NCI-H1930 (cell line): ENCODE data around the gene PKM.
"Not testable (repeated sequence)": the region's sequence is repeated elsewhere in the genome, so short reads cannot be mapped to it uniquely, and the experiment has no call there.

ENCODE experiments used
- DNase-seq, 2 experiments: peaks; one replicate each; lab custom pipeline; 2025; lab: John Stamatoyannopoulos, UW

Gene PKM

DNA sequence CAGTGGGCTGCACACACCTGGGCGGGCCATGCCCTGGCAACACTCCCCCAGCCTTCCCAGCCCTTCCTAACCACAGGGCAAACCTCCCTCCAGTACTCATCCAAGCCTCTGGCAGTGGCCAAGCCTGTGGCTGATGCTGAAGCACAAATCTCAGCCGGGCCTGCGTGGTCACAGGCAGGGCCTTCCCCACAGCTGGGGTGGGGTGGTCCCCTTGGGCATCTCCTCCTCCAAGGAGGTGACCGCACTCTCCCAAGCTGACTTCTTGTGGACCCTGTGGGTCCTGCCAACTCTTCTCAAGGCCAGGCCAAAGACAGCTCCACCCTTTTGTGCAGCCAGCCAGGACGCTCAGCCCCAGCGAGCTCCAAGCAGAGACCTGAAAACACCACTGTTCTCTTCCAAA, 54.8 kb downstream of the PKM start:
- no peak for DNase-seq

DNA sequence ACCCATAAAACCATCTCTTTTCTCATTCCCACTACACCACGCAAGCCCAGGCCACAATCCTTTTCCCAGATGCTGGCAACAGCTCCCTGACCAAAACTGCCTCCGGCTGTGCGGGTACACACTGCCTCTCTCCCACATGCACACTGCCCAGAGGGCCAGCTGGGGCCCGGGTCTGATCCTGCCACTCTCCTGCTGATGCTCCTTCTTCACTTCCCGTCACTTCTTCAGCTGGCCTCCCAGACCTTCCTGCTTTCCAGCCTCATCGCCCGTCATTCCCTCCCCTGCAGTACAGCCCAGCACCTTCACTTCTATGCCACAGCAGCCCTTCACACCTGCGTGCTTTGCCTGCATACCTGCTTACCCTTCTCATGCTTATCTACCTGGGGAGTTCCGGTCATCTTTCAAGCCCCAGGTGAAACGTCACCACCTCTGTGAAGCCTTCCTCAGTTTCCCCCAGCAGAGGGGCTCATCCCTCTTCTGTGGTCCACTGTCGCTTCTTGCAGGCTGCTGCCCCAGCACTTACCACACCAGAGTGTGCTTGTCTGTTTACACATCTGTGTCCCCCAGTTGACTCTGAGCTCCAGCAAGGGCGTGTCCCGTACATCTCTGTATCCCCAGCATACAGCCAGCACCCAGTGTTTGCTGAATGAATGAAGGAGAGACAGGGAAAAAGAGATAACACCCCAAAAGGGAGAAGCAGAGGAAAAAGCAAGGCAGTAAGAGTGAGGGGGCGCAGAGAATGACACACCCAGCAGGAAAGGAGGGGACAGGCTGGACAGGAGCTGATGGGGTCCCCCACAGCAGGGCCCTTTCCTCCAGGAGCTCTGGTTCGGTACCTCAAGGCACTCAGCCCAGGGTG, 55.6 kb downstream of the PKM start:
- no peak for DNase-seq

DNA sequence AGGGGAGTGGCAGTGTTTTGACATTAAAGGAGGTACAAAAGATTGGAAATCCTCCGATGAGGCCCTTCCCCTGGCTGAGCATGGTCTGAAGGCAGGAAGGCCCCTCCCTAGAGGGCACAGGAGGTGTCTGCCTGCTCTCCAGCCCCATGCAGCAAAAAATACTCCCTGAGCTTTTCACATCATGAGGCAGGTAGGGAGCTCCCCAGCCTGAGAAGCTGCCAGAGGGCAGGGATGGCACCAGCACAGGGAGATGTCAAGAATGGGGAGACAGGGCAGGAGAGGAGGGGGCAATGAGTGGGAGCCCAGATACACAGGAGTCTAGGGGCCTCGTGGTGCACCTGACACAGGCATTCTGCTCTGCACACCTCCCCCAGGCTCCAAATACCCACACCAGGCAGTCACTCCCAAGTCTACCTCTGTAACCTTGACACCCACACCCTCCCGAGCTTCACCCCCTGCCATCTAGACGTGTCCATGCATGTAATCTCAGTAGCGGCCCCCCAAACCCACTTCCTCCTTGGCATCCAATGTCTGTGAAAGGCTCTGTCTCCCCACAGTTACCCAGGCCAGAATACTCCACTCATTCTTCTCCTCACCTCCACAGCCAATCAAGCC, 56.3 kb downstream of the PKM start:
- no peak for DNase-seq

DNA sequence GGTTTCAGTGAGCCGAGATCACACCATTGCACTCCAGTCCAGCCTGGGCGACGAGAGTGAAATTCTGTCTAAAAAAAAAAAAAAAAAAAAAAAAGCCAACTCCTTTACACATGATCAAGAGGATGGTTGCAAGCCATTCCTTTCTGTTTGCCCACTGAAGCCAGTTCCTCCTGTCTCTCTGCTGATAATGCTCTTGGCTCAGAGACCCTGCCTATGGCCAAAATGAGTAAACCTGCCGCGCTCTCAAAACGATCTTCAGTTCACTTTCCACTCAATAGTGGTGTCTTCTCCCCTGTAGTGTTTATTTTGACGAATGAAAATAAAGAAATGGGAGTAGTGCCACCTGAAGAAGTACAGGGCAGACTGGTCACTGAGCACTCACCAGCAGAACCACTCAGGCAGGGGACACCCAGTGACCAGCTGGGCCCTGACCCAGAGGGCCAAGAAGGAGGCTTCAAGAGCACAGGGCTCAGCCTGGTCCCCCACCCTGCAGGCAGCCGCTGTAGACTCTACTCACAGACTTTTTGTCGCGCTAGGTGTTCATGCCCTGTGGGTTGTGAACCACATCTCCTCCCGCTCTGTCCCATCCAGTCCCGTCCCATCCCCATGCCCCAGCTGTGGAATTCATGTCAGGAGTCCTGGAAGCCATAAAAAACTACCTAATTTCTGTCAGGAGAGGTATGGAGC, 57.0 kb downstream of the PKM start:
- DNase-seq = no peak

DNA sequence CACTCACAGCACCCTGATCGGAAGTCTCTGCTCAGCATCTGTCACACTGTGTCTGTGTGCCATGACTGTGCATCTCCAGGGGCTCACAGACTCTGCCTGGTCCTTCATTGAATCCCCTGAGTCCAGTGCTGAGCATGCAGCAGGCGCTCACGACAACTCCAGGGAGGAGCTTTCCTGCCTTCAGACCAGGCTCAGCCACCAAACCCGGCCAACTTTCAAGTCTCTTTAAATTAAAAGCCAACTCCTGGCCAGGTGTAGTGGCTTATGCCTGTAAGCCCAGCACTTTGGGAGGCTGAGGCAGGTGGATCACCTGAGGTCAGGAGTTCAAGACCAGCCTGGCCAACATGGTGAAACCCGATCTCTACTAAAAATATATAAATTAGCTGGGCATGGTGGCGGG, 57.6 kb downstream of the PKM start:
- DNase-seq = no peak

DNA sequence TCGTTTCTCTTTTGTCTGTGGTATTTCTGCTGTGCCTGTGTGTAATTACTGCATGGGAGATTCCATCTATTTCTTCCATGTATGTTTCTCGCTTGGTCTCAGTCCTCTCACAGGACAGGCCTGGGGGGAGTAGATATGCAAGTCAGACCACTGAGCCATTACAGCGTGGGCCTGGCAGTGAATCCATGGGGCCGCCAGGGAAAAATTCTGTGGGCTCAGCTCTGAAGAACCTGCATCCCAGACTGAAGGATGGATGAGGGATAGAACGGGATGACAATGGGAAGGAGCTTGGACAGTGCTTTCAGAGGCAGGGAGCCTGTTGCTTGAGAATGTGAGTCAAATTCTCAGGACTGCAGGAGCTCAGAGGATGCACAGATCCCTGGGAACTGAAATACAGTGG, 58.2 kb downstream of the PKM start:
- no peak for DNase-seq

DNA sequence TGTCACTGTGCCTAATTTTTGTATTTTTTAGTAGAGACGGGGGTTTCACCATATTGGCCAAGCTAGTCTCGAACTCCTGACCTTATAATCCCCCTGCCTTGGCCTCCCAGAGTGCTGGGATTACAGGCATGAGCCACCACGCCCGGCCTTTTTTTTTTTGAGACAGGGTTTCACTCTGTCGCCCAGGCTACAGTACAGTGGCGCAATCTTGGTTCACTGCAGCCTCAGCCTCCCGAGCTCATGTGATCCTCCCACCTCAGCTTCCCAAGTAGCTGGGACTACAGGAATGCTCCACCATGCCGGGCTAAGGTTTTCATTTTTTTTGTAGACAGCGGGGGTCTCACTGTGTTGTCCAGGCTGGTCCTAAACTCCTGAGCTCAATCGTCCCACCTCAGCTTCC, 59.0 kb downstream of the PKM start:
- DNase-seq = not testable (repeated sequence)

DNA sequence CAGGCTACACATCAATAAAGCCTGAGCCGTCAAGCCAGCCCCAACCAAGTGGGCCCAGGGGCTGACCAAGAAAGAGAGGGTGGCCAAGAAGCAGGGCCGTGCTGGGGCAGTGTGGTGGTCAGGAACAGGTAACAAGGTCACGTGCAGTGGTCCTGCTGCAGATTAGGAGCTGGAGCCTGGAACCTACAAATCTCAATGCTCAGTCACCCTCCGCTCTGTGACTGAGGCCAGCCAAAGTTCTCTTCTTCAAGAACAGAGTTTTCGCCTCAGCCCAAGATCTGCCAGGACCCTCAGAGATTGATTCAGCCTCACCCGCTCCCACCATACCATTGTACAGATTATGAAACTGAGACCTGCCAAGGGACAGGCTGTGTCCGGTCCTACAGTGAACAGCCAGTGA, 60.3 kb downstream of the PKM start:
- no peak for DNase-seq

DNA sequence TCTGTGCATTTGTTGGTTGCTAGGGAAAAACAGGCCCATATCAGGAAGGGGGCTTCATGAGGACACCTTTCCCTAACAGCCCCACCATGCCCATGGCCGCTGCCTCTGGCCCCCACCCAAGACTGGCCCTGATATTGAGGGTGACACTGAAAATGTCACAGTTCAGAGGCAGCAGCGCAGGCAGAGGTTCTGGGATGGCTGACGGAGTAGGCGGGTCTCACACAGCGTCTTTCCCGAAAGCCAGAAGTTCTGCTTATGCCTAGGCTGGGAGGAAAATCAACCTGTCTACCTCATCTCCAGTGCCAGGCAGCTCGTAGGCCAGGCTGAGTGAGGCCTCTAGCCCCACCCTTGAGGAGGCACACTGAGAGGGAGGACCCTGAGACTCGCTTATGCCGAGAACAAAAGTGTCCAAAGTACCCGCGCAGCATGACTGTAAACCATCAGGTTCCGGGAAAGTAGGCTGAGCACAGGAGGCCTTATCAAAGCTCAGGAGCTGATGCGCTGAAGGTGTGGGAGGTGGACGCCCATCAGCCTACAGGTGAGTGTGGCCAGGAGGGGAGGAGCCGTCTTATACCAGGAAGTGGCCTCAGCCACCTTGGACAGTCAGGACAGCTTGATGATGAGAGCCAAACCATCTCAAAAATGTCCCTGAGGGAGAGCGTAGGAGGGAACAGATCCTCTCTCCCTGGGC, 60.9 kb downstream of the PKM start:
- DNase-seq = no peak

DNA sequence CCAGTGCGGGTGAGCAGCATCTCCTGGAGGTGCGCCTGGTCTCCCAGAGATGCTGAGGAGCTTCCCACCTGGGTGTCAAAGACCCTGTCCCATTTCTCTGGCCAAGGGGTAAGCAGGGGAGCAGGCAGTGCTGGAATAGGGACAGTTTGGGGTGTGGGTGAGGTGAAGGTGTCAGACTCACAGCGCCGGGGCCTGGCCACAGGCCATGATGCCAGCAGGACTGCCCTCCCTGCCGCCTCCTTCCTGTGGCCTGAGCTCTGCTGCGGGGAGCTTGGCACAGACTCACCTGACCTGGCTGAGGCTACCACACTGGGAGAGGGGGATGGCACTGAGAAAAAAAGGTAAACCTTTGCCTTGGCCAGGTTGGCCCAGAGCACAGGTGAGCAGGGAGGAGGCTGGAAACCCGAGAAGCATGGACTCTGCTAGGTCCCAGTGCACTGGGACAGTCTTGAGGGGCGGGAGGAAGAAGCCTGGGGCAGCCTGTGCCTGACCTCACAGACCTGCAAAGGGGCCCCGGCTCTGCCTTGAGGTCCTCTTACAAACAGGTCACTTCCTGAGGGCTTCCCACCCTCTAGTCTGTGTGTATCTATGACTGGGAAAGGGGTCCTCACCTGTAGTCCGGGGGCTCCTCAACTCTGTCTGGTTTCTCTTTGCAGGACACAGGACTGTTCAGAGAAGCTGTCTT, 61.6 kb downstream of the PKM start:
- DNase-seq = no peak

DNA sequence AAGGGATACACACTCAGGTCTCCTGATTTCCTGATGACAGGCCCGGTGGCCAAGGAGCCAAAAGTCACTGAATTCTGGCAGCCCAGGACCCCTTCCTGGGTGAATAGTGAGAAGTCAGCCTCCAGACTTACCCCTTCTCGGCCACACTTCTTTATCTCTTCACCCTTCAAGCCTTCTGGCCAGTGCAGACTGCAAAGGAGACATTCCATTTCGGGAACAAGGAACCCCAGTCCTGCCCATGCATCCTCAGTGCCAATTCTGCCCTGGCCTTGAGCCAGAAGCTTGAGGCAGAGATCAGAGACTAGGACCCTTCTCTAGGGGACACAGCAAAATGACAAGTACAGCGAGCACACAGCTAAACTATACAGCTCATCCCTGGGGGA, 62.2 kb downstream of the PKM start:
- no peak for DNase-seq

DNA sequence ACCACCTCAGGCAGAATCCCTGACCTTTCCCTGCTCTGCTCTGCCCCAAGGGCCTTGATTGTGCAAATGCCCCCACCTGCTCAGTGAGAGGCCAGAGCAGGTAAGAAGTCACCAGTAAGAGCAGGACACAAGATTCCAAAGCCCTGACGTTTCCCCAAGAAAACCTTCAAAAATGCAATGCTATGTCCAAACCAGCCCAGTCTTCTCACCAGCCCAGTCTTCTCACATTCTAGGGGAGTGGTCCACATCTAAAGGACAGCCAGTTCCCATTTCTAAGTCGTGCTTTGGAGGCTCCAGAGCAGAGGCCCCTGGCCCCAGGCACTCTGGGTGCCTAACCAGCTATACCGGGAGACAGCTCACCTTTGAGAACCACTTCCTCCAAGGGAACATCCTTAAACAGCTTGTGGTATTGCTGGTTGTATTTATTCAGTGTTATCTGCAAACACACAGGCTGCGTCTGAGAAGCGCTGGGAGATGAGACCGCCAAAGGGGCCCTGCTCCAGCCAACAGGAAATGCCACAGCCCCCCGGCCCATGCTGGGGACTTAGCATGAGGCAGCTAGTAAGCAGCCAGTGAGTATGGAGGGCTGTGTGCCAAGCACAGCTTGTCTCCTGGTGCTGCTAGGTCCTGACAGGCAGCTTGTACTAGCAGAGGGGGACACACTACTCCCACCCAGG, 62.7 kb downstream of the PKM start:
- no peak for DNase-seq

DNA sequence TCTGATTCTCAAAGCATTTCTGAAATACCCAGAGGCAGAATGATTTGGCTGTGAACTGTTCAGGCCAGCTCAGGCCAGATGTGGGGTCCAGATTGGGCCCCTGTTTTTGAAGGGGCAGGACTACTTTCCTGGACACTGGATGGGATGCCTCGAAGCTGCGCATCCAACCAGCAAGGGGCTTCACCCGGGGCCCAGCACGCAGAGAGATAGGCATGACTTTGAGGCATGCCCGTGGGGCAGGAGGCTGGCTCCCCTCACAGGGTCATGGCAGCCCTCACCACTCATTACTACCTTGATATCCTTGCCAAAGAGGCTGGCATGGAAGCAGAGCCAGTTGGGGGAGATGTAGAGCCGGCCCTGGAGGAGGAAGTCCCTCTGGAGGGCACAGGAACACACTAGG, 63.5 kb downstream of the PKM start:
- DNase-seq = no peak

DNA sequence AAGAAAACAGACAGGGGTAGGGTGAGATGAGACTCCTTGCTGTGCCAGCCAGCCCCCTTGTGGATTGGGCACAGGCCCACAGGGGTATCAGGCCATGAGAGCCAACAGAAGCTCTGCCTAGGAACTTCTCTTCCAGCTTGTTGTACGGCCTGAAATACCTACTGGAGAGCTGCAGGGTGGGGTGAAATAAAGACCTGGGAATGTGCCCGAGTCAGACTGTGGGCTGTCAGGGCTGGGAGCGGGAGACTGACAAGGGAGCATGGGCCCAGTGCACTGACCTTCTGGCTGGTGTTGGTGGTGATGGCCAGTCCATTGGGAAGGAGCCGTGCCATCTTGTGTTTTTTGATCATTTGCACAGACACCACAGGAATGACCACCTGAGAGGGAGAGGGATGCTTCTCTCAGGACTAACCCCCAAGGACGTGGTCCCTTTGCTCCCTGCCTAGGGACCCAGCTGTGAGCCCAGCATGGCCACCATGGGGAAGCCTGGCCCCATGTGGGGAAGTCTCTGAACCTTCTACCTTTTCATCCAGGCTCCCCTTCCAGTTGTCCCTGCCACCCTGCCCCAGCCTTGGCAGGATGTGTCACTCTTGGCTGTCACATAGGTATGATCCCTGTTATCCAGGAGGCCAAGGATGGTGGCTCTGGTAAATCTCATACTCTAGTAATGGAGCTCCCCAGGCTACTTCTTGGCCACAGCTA, 64.1 kb downstream of the PKM start:
- DNase-seq = no peak

DNA sequence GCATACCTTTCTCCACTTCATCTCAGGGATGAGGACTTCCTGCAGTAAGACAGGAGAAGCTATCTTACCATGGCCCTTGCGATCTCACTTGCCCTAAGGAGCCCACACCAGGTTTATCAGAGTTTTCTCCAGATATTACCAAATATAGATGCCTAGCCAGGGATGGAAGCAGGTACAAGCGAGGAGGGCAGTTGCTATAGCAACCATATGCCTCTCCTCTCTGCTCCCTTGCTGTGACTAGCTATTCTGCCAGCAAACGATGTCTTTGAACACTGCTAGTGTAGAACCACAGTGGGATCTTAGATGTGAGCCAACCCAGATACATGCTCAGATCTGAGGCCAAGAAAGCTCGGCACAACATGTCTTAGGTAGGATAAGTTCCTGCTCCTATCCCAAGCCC, 67.3 kb downstream of the PKM start:
- no peak for DNase-seq

DNA sequence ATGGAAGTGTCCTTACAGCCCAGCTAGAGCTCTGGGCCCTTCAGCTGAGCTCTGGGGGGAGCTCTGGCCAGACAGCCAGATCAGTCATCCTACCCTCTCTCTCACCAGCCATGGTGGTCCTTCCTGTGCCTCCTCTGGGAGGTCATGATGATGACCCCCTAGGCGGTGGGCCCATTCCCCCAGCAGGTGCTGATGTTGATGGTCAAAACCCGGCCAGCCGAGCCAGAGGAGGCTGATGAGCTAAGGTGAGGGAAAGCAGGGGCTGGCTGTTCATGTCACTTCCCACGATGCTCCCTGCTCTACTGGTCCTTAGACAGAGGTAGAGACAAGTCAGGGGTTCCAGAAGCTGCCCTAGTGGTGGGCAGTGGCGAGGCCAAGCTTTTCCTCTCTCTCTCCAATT, 68.4 kb downstream of the PKM start:
- no peak for DNase-seq

DNA sequence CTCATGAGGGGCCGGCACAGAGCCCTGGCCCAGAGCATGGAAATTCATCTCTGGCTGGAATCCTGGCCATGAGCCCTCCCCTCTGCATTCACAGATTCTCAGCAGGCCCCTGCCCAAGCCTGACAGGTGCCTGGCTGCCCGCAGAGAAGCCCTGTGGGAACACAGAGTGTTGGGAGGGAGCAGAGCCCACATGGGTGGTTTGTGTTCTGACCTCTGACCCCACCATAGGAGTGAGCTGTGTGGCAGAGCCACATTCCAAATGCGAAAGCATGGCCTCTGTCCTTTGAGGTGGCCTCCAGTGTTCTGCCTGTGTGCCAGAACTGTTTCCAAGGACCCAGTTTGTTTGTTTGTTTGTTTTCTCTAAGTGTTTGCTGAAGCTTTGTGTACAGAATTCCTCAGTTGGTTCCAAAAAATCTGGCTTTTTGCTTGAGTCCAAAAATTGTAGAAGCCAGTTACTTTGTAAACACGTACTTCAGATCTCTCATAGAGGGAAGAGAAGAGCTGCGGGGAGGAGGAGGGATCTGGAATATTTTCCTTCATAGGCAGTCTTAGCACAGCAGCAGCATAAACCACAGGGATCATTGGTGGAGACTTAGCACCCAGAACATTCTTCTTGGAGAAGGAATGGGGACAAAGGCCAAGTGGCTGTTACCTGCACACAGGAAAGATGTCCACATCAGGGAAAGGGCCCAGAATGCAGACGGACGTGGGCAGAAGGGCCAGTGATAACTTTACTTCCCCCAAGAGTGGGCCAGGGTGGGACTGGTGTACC, 69.4 kb downstream of the PKM start:
- no peak for DNase-seq

DNA sequence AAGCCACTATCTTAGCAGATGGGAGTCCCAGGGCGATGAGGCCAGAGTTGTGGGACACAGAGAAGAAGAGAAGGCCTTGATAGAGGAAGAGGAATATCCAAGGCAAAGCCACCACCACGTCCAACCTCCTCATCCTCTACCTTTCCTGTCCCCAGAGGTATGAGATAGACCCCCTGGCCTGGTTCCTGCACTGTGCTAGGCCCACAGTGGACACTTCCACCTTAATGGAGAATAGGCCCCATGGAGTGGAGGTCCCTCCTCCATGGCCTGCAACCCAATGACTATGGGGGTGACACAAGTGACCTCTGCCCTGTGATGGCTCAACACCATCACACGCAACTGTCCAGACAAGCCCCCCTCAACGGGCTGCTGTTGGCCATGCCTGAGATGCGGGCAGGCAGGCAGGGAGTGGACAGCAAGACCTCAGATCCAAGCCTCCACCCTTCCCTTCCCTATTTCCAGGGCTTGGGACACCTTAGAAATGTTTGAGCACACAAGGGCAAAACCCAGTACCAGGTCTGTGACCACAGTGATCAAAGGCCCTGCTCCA, 70.2 kb downstream of the PKM start:
- no peak for DNase-seq

DNA sequence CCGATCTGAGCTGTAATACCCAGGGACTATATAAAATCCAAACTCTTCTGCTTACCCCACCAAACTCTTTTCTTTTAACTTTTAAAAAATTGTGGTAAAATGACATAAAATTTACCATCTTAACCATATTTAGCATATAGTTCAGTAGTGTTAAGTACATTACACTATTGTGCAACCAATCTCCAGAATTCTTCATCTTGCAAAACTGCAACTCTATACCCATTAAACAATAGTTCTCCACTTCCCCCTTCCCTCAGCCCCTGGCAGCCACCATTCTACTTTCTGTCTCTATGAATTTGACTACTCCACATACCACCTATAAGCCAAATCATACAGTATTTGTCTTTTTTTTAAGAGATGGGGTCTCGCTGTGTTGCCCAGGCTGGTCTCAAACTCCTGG, 74.1 kb downstream of the PKM start:
- DNase-seq = no peak
